ENCODE measurements around the gene FAM83D.

Gene FAM83D

DNA sequence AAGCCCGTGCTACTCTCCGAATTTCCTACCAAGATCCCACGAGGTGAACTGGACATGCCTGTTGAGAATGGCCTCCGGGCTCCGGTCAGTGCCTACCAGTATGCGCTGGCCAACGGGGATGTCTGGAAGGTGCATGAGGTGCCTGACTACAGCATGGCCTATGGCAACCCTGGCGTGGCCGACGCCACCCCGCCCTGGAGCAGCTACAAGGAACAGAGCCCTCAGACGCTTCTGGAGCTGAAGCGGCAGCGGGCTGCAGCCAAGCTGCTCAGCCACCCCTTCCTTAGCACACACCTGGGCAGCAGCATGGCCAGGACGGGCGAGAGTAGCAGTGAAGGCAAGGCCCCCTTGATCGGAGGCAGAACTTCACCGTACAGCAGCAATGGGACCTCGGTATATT, 8.0 kb upstream of the FAM83D start:
- H3K9me3 ChIP-seq (replicated peaks; ENCODE audit: insufficient read depth, low read length), result no peaks in the 10 kb centered on the region
- no peaks in the 10 kb centered on the region for H3K4me1 ChIP-seq (ENCODE audit: low read length)
- no peaks in the 10 kb centered on the region for H3K9me2 ChIP-seq (replicated peaks; ENCODE audit: insufficient read depth, low read length)
- DNase-seq, result no peak
- no peak overlapping the region for H3K9ac ChIP-seq (ENCODE audit: low read length)
- H2AFZ ChIP-seq (ENCODE audit: low read length), result no peak overlapping the region
- TF ChIP-seq, protein P1, sequence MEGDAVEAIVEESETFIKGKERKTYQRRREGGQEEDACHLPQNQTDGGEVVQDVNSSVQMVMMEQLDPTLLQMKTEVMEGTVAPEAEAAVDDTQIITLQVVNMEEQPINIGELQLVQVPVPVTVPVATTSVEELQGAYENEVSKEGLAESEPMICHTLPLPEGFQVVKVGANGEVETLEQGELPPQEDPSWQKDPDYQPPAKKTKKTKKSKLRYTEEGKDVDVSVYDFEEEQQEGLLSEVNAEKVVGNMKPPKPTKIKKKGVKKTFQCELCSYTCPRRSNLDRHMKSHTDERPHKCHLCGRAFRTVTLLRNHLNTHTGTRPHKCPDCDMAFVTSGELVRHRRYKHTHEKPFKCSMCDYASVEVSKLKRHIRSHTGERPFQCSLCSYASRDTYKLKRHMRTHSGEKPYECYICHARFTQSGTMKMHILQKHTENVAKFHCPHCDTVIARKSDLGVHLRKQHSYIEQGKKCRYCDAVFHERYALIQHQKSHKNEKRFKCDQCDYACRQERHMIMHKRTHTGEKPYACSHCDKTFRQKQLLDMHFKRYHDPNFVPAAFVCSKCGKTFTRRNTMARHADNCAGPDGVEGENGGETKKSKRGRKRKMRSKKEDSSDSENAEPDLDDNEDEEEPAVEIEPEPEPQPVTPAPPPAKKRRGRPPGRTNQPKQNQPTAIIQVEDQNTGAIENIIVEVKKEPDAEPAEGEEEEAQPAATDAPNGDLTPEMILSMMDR (IDR thresholded peaks at IDR 0.05; ENCODE audit: low read length), result no peak
- TF ChIP-seq EZH2phosphoT487 (IDR thresholded peaks at IDR 0.05; ENCODE audit: low read length) (no peak), EZH2 (optimal IDR thresholded peaks at IDR 0.05; ENCODE audit: low read depth, low read length) (no peak)
- H3K36me3 ChIP-seq (replicated peaks; ENCODE audit: insufficient read depth, low read length), result peaks cover 14% of the 10 kb centered on the region
- no peak overlapping the region for H3K4me3 ChIP-seq (ENCODE audit: low read length)
- H3F3A ChIP-seq (ENCODE audit: insufficient read depth, low read length), result no peaks in the 10 kb centered on the region; the same call in 1 of the 2 replicates
- H3K27ac ChIP-seq (ENCODE audit: low read length), result no peak overlapping the region
- H3K27me3 ChIP-seq (replicated peaks; ENCODE audit: insufficient read depth, low read length), result no peaks in the 10 kb centered on the region
- H3K79me2 ChIP-seq (ENCODE audit: low read length), result 0 out of 2 replicates have a peak, but pooled peaks cover 2% of the 10 kb centered on the region
- no peak overlapping the region for H3K4me2 ChIP-seq (ENCODE audit: low read depth, low read length)
- H4K20me1 ChIP-seq (ENCODE audit: insufficient read depth, low read length), result no peaks in the 10 kb centered on the region

DNA sequence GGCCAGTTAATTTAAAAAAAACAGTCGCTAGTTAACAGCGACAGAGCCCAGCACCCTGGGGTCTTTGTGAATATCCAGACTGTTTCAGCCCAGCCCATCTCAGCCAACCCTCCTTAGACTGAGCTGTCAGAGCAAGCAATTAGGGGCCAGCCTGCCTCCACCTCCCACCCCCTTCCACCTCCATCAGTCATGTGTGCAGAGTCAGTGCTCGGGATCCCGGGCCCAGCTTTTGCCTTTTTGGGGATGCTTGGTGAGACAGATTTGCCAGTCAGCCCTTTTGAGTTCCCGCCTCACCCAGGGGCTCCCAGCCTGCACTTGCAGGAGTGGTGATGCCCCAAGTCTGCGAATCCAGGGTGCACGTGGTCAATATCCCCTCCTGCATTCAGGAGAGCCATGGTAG, 6.5 kb upstream of the FAM83D start:
- Histone ChIP-seq H3K27me3 (replicated peaks; ENCODE audit: insufficient read depth, low read length) (no peaks in the 10 kb centered on the region), H3K9me2 (replicated peaks; ENCODE audit: insufficient read depth, low read length) (no peaks in the 10 kb centered on the region)
- no peak for TF ChIP-seq EZH2 (optimal IDR thresholded peaks at IDR 0.05; ENCODE audit: low read depth, low read length)
- TF ChIP-seq, protein P1 (IDR thresholded peaks at IDR 0.05; ENCODE audit: low read length), result no peak
- TF ChIP-seq EZH2phosphoT487 (IDR thresholded peaks at IDR 0.05; ENCODE audit: low read length), result no peak

DNA sequence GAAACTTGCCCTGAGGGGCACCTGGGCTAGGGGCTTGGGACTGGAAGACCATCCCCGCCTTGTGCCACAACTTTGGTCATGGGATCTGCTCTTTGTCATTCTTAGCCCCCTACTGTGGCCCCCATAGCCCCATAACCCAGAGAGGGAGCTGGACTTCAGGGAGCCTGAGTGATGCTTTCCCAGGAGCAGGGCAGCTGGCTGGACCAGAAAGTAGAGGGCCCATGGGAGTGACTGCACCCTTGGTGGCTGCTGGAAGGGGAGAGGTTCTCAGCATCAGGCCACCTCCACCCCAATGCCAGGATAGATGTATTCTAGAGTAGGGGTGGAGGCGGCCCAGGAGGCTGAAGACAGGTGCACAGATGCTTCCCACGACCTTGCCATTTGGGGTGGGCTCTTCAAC, 5.8 kb upstream of the FAM83D start:
- no peaks in the 10 kb centered on the region for H4K20me1 ChIP-seq (ENCODE audit: insufficient read depth, low read length)
- H3F3A ChIP-seq (ENCODE audit: insufficient read depth, low read length), result peaks cover 11% of the 10 kb centered on the region
- no peak for DNase-seq
- H3K4me2 ChIP-seq (ENCODE audit: low read depth, low read length), result no peak overlapping the region
- no peaks in the 10 kb centered on the region for H3K9me2 ChIP-seq (replicated peaks; ENCODE audit: insufficient read depth, low read length)
- H3K27me3 ChIP-seq (replicated peaks; ENCODE audit: insufficient read depth, low read length), result no peaks in the 10 kb centered on the region
- H3K4me1 ChIP-seq (ENCODE audit: low read length), result no peaks in the 10 kb centered on the region
- 0 out of 2 replicates have a peak, but pooled peaks cover 2% of the 10 kb centered on the region for H3K79me2 ChIP-seq (ENCODE audit: low read length)
- H3K27ac ChIP-seq (ENCODE audit: low read length), result no peak overlapping the region
- H3K9ac ChIP-seq (ENCODE audit: low read length), result no peak overlapping the region
- no peaks in the 10 kb centered on the region for H3K9me3 ChIP-seq (replicated peaks; ENCODE audit: insufficient read depth, low read length)
- no peak overlapping the region for H2AFZ ChIP-seq (ENCODE audit: low read length)
- TF ChIP-seq, protein P1 (IDR thresholded peaks at IDR 0.05; ENCODE audit: low read length), result no peak
- TF ChIP-seq EZH2 (optimal IDR thresholded peaks at IDR 0.05; ENCODE audit: low read depth, low read length) (no peak), EZH2phosphoT487 (IDR thresholded peaks at IDR 0.05; ENCODE audit: low read length) (no peak)
- H3K36me3 ChIP-seq (replicated peaks; ENCODE audit: insufficient read depth, low read length), result peaks cover 14% of the 10 kb centered on the region
- no peak overlapping the region for H3K4me3 ChIP-seq (ENCODE audit: low read length)

More for the DNA sequence above, 6.5 kb upstream of the FAM83D start:
- Histone ChIP-seq H3K4me1 (ENCODE audit: low read length) (no peaks in the 10 kb centered on the region), H3K4me2 (ENCODE audit: low read depth, low read length) (no peak overlapping the region), H3K9ac (ENCODE audit: low read length) (no peak overlapping the region), H3K79me2 (ENCODE audit: low read length) (0 out of 2 replicates have a peak, but pooled peaks cover 2% of the 10 kb centered on the region), H3K9me3 (replicated peaks; ENCODE audit: insufficient read depth, low read length) (no peaks in the 10 kb centered on the region), H3K4me3 (ENCODE audit: low read length) (no peak overlapping the region), H4K20me1 (ENCODE audit: insufficient read depth, low read length) (no peaks in the 10 kb centered on the region), H3F3A (ENCODE audit: insufficient read depth, low read length) (peaks cover 5% of the 10 kb centered on the region; the same call in 1 of the 2 replicates), H2AFZ (ENCODE audit: low read length) (no peak overlapping the region), H3K27ac (ENCODE audit: low read length) (no peak overlapping the region), H3K36me3 (replicated peaks; ENCODE audit: insufficient read depth, low read length) (peaks cover 14% of the 10 kb centered on the region)
- DNase-seq, result no peak
